GM18907 (cell line): ENCODE measurements around the gene GORASP2.

ENCODE experiments used
- ATAC-seq: cut with Tn5 transposase; IDR thresholded peaks from one replicate; pipeline ENCODE4 v1.9.1; 2021; ENCODE audit warnings: mild to moderate bottlenecking, moderate library complexity; ENCODE audit not compliant: unreplicated experiment

Gene GORASP2

GRCh38 chr2:170963386-170963785 lies 34.3 kb downstream of the GORASP2 start:
- ATAC-seq: no peak

- ATAC-seq: no peak
Measured at GRCh38 chr2:170965446-170966225, 36.6 kb downstream of the GORASP2 start.

DNA sequence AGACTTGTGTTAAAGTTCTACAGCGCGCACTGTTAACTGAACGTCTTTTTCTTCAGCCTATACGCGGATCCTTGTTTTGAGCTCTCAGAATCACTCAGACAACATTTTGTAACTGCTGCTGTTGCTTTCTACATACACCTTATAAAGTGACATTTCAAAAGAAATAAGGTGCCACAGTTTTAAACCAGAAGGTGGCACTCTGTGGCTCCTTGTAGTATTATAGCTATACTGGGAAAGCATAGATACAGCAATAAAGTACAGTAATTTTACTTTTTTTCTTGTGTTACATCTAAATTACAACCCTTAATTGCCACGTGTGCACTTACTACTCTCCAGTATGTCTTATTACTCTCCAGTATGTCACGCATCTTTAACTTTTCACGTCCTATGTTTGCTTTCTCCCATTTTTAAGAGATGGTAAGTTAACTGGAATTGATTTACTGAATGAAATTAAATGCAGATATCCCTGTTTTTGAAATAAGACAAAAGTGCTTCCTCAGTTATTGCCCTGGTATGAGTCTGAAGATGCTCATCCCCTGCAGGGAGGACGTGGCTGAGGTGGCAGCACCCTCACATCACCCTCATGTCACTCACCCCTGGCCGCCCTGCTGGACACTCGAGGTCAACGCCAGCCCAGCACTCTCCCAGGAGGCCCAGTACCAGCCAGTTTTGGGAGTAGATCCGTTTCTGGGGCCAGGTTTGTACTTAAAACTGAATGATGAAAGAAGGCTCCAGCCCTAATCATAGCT lies 37.8 kb downstream of the GORASP2 start:
- no peak for ATAC-seq

- ATAC-seq: no peak
Measured at GRCh38 chr2:170967553-170967952, 38.5 kb downstream of the GORASP2 start.

GRCh38 chr2:170968205-170969003 lies 39.4 kb downstream of the GORASP2 start:
- ATAC-seq: no peak

GRCh38 chr2:170969030-170969429 lies 40.0 kb downstream of the GORASP2 start:
- no peak for ATAC-seq

DNA sequence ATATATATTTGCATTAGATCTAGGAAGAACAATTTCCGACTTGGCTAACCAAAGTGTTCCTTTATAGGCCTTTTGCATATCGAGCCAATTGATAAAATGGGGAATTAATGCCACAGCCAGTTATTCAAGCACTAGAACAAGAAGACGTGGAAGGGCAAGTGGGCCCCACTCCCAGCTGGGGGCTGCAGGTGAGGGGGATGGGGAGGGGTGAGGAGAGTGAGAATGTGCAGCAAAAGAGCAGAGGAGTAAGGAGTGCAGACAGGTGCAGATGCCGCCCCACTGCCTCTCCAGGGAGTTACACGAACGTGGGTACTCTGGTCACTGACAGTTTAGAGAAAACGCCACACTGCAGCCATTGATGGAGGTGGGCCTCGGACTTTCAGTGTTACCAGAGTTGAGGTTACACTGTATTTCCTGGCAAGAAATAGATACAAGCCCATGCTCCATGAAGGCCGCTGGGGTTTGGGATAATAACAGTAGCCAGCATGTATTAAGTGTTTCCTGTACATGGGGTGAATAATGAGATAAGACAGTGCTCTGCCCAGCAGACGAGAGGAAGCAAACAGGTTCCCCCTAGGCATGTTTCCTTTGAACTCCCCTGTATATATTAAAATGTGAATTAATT lies 40.9 kb downstream of the GORASP2 start:
- ATAC-seq: no peak

GRCh38 chr2:170971071-170971470 lies 42.0 kb downstream of the GORASP2 start:
- no peak for ATAC-seq

- no peak for ATAC-seq
Measured at GRCh38 chr2:170972296-170973224, 43.5 kb downstream of the GORASP2 start.

DNA sequence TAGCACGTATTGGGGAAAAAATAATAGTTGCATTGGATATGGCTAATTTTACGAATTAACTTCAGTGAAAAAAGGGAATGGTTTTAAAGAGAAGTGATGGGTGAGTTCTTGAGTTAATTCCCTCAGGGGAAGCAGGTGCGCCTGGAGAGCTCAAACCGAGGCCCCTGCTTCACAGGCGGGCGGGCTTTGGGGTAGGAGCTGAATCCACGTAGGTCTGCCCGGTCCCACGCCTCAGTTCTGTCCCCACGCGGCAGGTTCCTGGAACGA lies 44.1 kb downstream of the GORASP2 start:
- ATAC-seq: no peak

- ATAC-seq: peak; percentile 95
Measured at GRCh38 chr2:170973492-170974303, 44.6 kb downstream of the GORASP2 start.

DNA sequence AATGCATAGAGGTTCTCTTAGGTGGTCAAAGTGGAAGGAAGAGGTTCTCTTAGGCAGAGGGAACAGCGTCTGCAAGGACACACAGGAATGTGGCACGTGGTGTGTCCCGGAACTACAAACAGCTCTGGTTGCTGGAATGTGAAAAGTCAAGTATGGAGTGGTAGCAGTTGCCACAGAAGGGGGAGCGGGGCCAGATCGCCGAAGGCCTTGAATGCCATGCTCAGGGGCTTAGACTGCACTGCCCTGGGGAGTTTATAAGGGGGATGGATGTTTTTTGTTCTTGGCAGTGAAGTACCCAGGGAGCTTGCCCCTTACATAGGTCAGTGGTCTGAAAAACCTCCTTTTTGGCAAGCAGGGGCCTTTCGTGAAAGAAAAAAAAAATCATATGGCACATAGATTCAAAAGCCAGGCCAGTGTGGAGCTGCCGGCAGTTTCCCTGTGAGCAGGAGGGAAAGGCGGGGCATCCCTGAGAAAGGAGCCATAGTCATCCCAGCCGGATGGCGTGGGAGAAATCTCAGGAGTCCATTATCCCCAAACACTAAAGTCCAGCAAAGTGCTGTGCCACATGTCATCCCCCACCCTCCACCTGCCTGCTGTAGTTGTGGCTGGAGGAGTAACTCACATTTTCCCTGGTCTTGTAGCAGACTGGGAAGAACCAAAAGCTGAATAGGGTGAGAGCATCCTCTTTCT lies 45.4 kb downstream of the GORASP2 start:
- no peak for ATAC-seq

DNA sequence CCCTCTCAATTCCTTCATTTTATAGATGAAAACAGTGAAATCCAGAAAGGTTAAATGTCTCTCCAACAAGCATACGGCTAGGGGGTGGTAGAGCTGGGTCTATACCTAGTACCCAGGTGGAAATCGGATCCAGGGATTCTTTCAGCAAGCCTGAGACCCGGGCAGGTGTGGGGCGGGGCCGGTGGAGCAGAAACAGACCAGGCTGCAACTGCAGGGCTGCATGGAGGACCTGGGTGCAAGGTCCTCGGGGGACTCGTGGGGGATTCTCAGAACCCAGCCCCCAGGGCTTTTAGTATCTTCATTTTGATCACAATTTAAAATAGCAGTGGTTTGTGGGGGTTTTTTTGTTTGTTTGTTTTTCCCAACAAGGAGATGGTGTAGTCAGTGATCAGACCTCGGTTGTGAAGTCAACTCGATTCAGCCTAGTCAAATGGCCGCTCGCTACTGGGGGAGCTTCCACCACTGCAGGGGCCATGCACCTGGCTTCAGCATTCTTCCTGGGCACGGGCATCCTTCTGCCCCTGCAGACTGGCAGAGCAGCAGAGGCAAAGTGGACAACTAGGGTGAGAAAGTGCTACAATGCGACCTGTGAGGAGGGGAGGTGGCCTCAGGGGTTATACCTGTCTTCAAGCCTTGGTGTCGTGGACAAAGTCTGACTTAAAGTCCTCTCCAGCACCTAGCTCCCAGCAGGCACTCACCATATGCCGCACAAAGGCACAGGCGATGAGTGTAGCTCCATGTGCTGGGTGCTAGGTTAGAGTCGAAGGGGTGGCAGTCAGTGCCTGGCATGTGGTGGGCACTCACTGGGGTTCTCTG lies 46.3 kb downstream of the GORASP2 start:
- ATAC-seq: no peak

GRCh38 chr2:170975943-170976270 lies 46.9 kb downstream of the GORASP2 start:
- no peak for ATAC-seq

DNA sequence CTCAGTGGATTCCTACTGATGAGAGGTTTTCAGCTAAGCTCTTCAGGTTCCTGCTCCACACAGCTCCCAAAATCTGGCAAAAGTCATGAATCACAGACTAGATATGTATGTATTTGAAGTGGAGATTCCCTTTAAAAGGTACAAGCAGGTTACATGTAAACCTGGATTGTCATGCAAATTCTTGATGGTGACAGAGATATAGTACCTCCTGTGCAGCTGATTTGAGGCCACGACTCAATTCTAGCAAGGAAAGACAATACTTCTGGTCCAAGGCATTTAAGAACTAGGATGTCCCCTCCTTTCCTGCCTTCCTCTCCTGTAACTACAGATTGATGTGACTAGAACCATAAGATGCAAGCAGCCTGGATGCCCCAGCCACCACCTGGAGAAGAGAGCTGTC lies 55.0 kb downstream of the GORASP2 start:
- ATAC-seq: no peak

DNA sequence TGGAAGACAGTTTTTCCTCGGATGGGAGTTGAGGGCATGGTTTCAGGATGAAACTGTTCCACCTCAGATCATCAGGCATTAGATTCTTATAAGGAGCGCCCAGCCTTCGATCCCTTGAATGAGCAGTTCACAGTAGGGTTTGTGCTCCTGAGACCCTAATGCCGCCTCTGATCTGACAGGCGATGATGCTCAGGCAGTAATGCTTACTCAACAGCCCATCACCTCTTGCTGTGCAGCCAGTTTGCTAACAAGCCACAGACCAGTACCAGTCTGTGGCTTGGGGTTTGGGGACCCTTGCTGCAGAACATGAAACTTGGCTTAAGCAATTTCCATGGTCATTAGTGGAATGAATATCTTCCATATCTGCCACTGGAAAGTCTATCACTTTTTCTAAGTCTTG lies 56.4 kb downstream of the GORASP2 start:
- no peak for ATAC-seq

DNA sequence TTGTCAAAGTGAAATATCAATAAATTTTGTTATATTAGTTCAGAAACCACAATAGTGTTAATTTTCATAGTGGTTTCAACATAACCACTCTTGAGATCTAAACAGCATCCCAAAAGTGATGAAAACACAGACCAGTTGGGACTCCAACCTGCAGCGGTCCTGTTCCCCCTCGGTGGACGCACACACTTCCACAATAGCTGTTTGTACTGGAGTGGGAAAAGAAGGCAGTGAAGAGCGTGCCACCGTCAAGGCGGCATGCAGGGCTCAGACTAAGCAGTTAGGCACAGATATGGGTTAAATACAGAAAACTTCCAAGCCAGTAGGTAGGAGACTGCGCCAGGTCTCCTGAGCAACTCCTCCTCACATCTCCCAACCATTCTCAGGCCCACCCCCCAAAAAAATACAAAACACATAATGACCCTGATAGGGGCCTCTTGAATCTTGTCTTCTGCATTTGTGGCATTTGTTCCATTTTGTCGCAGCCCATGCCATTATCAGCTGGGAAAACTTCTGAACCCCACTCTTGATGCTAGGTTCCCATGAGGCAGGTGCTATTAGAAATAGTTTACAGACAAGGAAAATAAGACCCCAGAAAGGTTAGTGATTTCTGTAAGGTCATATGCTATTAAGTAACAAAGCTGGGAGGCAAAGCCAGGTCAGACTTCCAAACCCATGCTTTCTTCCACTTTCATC lies 57.7 kb downstream of the GORASP2 start:
- no peak for ATAC-seq
